Progenitor cell of endocrine pancreas (in vitro differentiated cells): ENCODE measurements around the gene SUSD4. TPM values are rescaled to one million over a fixed set of nuclear protein-coding genes. Genes with fewer than 3 reads are reported as not detected.

Experiments
- DNase-seq: peaks from one replicate; pipeline ENCODE4 v3.0.0; 2021; ENCODE audit warnings: low spot score; ENCODE audit not compliant: unreplicated experiment
- H3K27ac Mint-ChIP-seq: 2 replicates; pipeline ENCODE4 v1.8.0; 2021; ENCODE audit warnings: mild to moderate bottlenecking, moderate library complexity, mixed read lengths
- H3K27me3 Mint-ChIP-seq: 2 replicates; pipeline ENCODE4 v1.8.0; 2021; ENCODE audit warnings: mixed read lengths
- H3K36me3 Mint-ChIP-seq: 2 replicates; pipeline ENCODE4 v1.8.0; 2022; ENCODE audit warnings: mixed read lengths; ENCODE audit not compliant: insufficient read depth
- H3K4me1 Mint-ChIP-seq: 2 replicates; pipeline ENCODE4 v1.8.0; 2021; ENCODE audit warnings: low read depth, mixed read lengths
- H3K4me3 Mint-ChIP-seq: 2 replicates; pipeline ENCODE4 v1.8.0; 2021; ENCODE audit warnings: low read depth, mild to moderate bottlenecking, moderate library complexity, mixed read lengths
- H3K9me3 Mint-ChIP-seq: 2 replicates; pipeline ENCODE4 v1.8.0; 2021; ENCODE audit warnings: low read depth, mixed read lengths
- CTCF ChIP-seq: fragments of 200-600 bp; sonication (generic); IDR thresholded peaks from one replicate; pipeline ENCODE4 v1.5.0; 2021; ENCODE audit warnings: antibody characterized with exemption, mild to moderate bottlenecking; ENCODE audit not compliant: unreplicated experiment
- total RNA-seq: library from RNA; stranded (reverse); gene quantifications from 2 replicates; pipeline ENCODE4 v1.2.1, GENCODE V29; 2021

Gene SUSD4
- total RNA-seq, 1 donor from 2014 or later, result 6.0 TPM

- H3K27me3 Mint-ChIP-seq, result peaks cover 41% of the 10 kb centered on the region
- TF ChIP-seq CTCF, result no peak
- H3K9me3 Mint-ChIP-seq, result no peaks in the 10 kb centered on the region
Measured at GRCh38 chr1:223334156-223334555, 29.8 kb downstream of the SUSD4 start.

DNA sequence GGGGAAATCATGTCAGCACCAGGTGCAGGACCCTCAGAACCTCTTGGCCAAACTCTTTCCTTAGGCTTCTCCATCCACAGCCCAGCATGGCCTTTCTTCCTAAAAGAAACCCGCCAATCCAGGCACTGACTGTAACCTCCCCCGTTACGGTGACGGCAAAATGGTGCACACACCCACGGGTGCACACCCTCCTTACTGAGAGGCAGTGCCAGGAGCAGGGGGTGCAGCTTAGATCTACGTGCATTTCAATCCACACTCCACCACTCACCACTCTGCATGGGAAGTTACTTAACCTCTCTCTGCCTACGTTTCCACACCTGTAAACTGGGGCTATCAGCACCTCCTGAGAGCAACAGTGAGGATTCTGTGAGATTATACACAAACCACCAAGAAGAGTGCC lies 31.0 kb downstream of the SUSD4 start:
- no peak for DNase-seq

More at GRCh38 chr1:223334156-223334555, 29.8 kb downstream of the SUSD4 start:
- no peak overlapping the region for H3K27ac Mint-ChIP-seq
- no peak overlapping the region for H3K4me3 Mint-ChIP-seq
- no peak for DNase-seq
- peaks cover 2% of the 10 kb centered on the region for H3K4me1 Mint-ChIP-seq
- H3K36me3 Mint-ChIP-seq, result no peaks in the 10 kb centered on the region

GRCh38 chr1:223331929-223332328 lies 32.0 kb downstream of the SUSD4 start:
- Mint-ChIP-seq H3K36me3 (no peaks in the 10 kb centered on the region), H3K9me3 (no peaks in the 10 kb centered on the region), H3K27ac (no peak overlapping the region), H3K4me1 (no peaks in the 10 kb centered on the region), H3K27me3 (peaks cover 27% of the 10 kb centered on the region), H3K4me3 (no peak overlapping the region)
- TF ChIP-seq CTCF, result no peak
- DNase-seq, result no peak

More for the DNA sequence above, 31.0 kb downstream of the SUSD4 start:
- Mint-ChIP-seq H3K9me3 (no peaks in the 10 kb centered on the region), H3K4me1 (no peaks in the 10 kb centered on the region), H3K4me3 (no peak overlapping the region), H3K27ac (no peak overlapping the region), H3K36me3 (no peaks in the 10 kb centered on the region), H3K27me3 (peaks cover 34% of the 10 kb centered on the region)
- no peak for TF ChIP-seq CTCF

GRCh38 chr1:223331301-223331700 lies 32.7 kb downstream of the SUSD4 start:
- no peak for DNase-seq
- no peak for TF ChIP-seq CTCF
- H3K4me1 Mint-ChIP-seq, result no peaks in the 10 kb centered on the region
- H3K27me3 Mint-ChIP-seq, result peaks cover 23% of the 10 kb centered on the region
- H3K36me3 Mint-ChIP-seq, result no peaks in the 10 kb centered on the region
- H3K9me3 Mint-ChIP-seq, result peaks cover 2% of the 10 kb centered on the region
- H3K4me3 Mint-ChIP-seq, result no peak overlapping the region
- no peak overlapping the region for H3K27ac Mint-ChIP-seq

DNA sequence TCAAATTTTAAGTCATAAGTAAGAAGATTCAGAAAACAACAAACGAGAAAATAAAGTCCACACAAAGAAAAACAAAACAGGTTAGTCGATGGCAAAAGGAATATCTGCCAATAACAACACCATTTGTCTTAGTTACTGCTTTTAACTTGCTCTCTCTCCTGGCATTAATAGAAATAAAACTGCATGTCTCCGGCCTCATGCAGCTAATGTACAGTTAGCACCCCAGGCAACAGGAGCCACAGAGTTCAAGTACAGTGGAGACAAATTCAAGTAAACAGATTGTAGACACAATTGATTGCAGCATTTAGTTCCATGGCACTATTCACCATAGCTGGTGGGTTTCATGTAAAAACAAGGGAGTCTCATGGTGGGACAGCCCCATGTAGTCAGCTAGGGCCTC lies 33.5 kb downstream of the SUSD4 start:
- no peak for DNase-seq
- peaks cover 7% of the 10 kb centered on the region for H3K9me3 Mint-ChIP-seq
- H3K36me3 Mint-ChIP-seq, result no peaks in the 10 kb centered on the region
- H3K4me1 Mint-ChIP-seq, result no peaks in the 10 kb centered on the region
- peaks cover 23% of the 10 kb centered on the region for H3K27me3 Mint-ChIP-seq
- H3K4me3 Mint-ChIP-seq, result no peak overlapping the region
- H3K27ac Mint-ChIP-seq, result no peak overlapping the region
- TF ChIP-seq CTCF, result no peak
